HepG2 (cell line): ENCODE results near the gene INF2. TPM values are rescaled to one million over a fixed set of nuclear protein-coding genes. Genes with fewer than 3 reads are reported as not detected.

ENCODE experiments used
- ADNP ChIP-seq: sonication (generic); formaldehyde crosslinking; IDR thresholded peaks from 2 replicates; pipeline ENCODE4 v1.4.0; 2020; ENCODE audit warnings: missing genetic modification reagents
- ASH2L ChIP-seq: fragments of 300-600, 200-600 bp; sonication (generic); IDR thresholded peaks from 2 replicates; pipeline ENCODE4 v1.7.0; 2017; ENCODE audit warnings: low read depth, mild to moderate bottlenecking, moderate library complexity, mixed read lengths, low read length; ENCODE audit not compliant: insufficient read length
- CENPX ChIP-seq: sonication (generic); formaldehyde crosslinking; IDR thresholded peaks from 2 replicates; pipeline ENCODE4 v1.9.0; 2021; ENCODE audit warnings: mild to moderate bottlenecking, missing genetic modification reagents, moderate library complexity
- CREB1 ChIP-seq, 2 experiments: fragments of 450-650 bp in 1 of 2; IDR thresholded peaks; 2 replicates each; pipeline ENCODE4 v1.6.1; 2016 to 2017; ENCODE audit warnings: control low read depth in 1 of 2, mild to moderate bottlenecking in 1 of 2, missing compliant biosample characterization in 1 of 2, missing genetic modification characterization in 1 of 2
- FLYWCH1 ChIP-seq: sonication (generic); formaldehyde crosslinking; IDR thresholded peaks from 2 replicates; pipeline ENCODE4 v1.8.1; 2023; ENCODE audit warnings: mild to moderate bottlenecking, missing genetic modification reagents
- FOSL1 ChIP-seq: sonication (generic); formaldehyde crosslinking; IDR thresholded peaks from 2 replicates; pipeline ENCODE4 v1.9.0; 2021; ENCODE audit warnings: missing genetic modification reagents, borderline replicate concordance
- GATAD1 ChIP-seq: IDR thresholded peaks from 2 replicates; pipeline ENCODE4 v1.6.1; 2016; ENCODE audit warnings: missing genetic modification reagents, missing compliant biosample characterization
- HNRNPUL1 ChIP-seq: fragments of 200-400 bp; formaldehyde crosslinking; IDR thresholded peaks from 2 replicates; pipeline ENCODE4 v1.6.1; 2017; ENCODE audit warnings: low read depth, mild to moderate bottlenecking, low read length, moderate library complexity
- KDM4B ChIP-seq: sonication (generic); formaldehyde crosslinking; IDR thresholded peaks from 2 replicates; pipeline ENCODE4 v1.4.0; 2020; ENCODE audit warnings: missing genetic modification reagents
- MTERF4 ChIP-seq: sonication (generic); formaldehyde crosslinking; IDR thresholded peaks from 2 replicates; pipeline ENCODE4 v1.8.0; 2023; ENCODE audit warnings: mild to moderate bottlenecking, missing genetic modification reagents
- NFE2 ChIP-seq: sonication (generic); formaldehyde crosslinking; IDR thresholded peaks from 2 replicates; pipeline ENCODE4 v1.4.0; 2020; ENCODE audit warnings: missing genetic modification reagents
- NPAS2 ChIP-seq: sonication (generic); formaldehyde crosslinking; IDR thresholded peaks from 2 replicates; pipeline ENCODE4 v1.8.0; 2022; ENCODE audit warnings: mild to moderate bottlenecking, missing genetic modification reagents, borderline replicate concordance
- SRSF1 ChIP-seq: fragments of 200-400 bp; formaldehyde crosslinking; optimal IDR thresholded peaks from 2 replicates; pipeline ENCODE3; 2017; ENCODE audit warnings: mild to moderate bottlenecking, low read depth, low read length, moderate library complexity
- TGIF2 ChIP-seq: IDR thresholded peaks from 2 replicates; pipeline ENCODE4 v1.6.1; 2016; ENCODE audit warnings: control low read depth, missing compliant biosample characterization
- ZNF143 ChIP-seq: sonication (generic); formaldehyde crosslinking; IDR thresholded peaks from 2 replicates; pipeline ENCODE4 v1.4.0; 2020; ENCODE audit warnings: missing genetic modification reagents
- ZNF225 ChIP-seq: sonication (generic); formaldehyde crosslinking; IDR thresholded peaks from 2 replicates; pipeline ENCODE4 v1.4.0; 2020; ENCODE audit warnings: mild to moderate bottlenecking, missing genetic modification reagents
- ZNF274 ChIP-seq: sonication (generic); formaldehyde crosslinking; IDR thresholded peaks from 2 replicates; pipeline ENCODE4 v1.5.1; 2020; ENCODE audit warnings: mild to moderate bottlenecking, missing genetic modification reagents
- ZNF337 ChIP-seq: sonication (generic); formaldehyde crosslinking; IDR thresholded peaks from 2 replicates; pipeline ENCODE4 v1.5.1; 2020; ENCODE audit warnings: missing genetic modification reagents, low read depth, mild to moderate bottlenecking, borderline replicate concordance
- ZNF589 ChIP-seq: sonication (generic); formaldehyde crosslinking; conservative IDR thresholded peaks from 2 replicates; pipeline ENCODE4 v1.8.0; 2022; ENCODE audit warnings: mild to moderate bottlenecking, moderate library complexity, missing genetic modification reagents
- ZNF772 ChIP-seq: sonication (generic); formaldehyde crosslinking; IDR thresholded peaks from 2 replicates; pipeline ENCODE4 v1.5.0; 2020; ENCODE audit warnings: mild to moderate bottlenecking, missing genetic modification reagents
- ZSCAN21 ChIP-seq: sonication (generic); formaldehyde crosslinking; IDR thresholded peaks from 2 replicates; pipeline ENCODE4 v1.8.0; 2022; ENCODE audit warnings: mild to moderate bottlenecking, missing genetic modification reagents, moderate library complexity, borderline replicate concordance
- ZSCAN9 ChIP-seq: IDR thresholded peaks from 2 replicates; pipeline ENCODE4 v1.6.1; 2016; ENCODE audit warnings: borderline replicate concordance
- polyA plus RNA-seq, 8 experiments: library from polyadenylated mRNA; depleted of rRNA in 3 of 8; stranded (reverse) in 7 of 8; unstranded in 1 of 8; fragments of >200 nt; fragmentation: Illumina TruSeq in 4 of 8; extraction: Trizol in 4 of 8; gene quantifications; 2 replicates each; pipeline versions ENCODE4 v1.2.1 to v1.2.3, GENCODE V29; 2011 to 2016; ENCODE audit warnings: low read depth in 4 of 8, missing spikeins in 1 of 8, mixed read lengths in 1 of 8; ENCODE audit not compliant: insufficient read depth in 1 of 8
- total RNA-seq, 5 experiments: library from RNA; depleted of rRNA; stranded (reverse); fragments of >200 nt; fragmentation: Illumina TruSeq; extraction: Trizol; gene quantifications; 2 replicates each; pipeline ENCODE4 v1.2.3, GENCODE V29; 2016; ENCODE audit warnings: low read depth in 1 of 5
- TF ChIP-seq, protein P1 (sequence below): sonication (generic); formaldehyde crosslinking; IDR thresholded peaks from 2 replicates; pipeline ENCODE4 v1.5.1; 2020; ENCODE audit warnings: mild to moderate bottlenecking, missing genetic modification reagents
- TF ChIP-seq, protein P2 (sequence below): sonication (generic); formaldehyde crosslinking; IDR thresholded peaks from 2 replicates; pipeline ENCODE4 v1.4.0; 2020; ENCODE audit warnings: mild to moderate bottlenecking, missing genetic modification reagents

Gene INF2
- total and polyA plus RNA-seq, 2 of the 13 experiments (the other 11 are each of a cell fraction or from before 2014, with no cell fraction given): 16.4 to 26.4 TPM

DNA sequence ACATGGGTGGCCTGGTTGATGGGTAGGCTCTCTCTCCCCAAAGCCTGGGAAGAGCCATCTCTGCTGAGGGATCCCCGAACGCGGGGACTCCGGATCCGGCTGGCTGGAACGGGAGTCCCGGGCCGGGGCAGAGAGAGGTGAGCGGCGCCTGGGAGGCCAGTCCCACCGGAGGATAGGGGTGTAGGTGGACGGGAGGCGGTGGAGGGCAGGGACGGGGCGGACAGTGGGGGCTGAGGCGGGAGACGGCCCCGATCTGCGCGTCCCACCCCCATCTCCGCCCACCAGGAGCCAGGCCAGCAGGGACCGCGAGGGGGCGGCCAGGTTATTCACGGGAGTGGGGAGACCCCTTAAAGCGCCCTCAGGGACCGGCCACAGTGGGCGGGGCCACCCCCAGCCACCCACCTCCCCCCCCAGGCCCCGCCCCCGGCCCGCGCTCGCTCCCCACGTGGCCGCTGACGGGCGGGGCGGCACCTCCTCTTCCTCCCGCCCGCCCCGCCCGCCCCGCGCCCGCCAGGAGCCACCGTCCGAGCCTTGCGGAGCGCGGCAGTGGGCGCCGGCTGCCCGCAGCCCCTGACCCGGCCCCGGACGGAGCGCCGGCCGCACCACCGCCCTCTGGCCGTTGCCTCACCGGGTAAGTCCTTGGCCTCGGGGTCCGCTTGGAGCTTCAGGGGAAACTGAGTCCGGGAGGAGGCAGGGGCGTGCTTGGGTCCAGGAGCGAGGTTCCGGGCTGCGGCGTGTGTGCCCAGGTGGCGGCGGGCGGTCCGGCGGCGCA, at the start of gene INF2 (continued):
- no peak for TF ChIP-seq ZNF589 (CRISPR knock-in tag)
- no peak for TF ChIP-seq NFE2 (CRISPR knock-in tag)
- no peak; the same call in 1 of the 2 replicates for TF ChIP-seq ZNF772 (CRISPR knock-in tag)
- no peak for TF ChIP-seq ADNP
- no peak for TF ChIP-seq ZNF143 (CRISPR knock-in tag)
- TF ChIP-seq HNRNPUL1: no peak
- TF ChIP-seq, protein P1, sequence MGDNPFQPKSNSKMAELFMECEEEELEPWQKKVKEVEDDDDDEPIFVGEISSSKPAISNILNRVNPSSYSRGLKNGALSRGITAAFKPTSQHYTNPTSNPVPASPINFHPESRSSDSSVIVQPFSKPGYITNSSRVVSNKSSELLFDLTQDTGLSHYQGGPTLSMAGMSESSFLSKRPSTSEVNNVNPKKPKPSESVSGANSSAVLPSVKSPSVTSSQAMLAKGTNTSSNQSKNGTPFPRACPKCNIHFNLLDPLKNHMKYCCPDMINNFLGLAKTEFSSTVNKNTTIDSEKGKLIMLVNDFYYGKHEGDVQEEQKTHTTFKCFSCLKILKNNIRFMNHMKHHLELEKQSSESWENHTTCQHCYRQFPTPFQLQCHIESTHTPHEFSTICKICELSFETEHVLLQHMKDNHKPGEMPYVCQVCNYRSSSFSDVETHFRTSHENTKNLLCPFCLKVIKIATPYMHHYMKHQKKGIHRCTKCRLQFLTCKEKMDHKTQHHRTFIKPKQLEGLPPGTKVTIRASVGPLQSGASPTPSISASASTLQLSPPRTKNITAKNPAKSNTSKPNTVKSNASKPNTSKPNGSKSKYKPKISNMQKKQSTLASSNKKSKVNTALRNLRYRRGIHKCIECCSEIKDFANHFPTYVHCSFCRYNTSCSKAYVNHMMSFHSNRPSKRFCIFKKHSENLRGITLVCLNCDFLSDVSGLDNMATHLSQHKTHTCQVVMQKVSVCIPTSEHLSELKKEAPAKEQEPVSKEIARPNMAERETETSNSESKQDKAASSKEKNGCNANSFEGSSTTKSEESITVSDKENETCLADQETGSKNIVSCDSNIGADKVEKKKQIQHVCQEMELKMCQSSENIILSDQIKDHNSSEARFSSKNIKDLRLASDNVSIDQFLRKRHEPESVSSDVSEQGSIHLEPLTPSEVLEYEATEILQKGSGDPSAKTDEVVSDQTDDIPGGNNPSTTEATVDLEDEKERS (CRISPR knock-in tag): no peak
- TF ChIP-seq ZNF225 (CRISPR knock-in tag): no peak
- no peak for TF ChIP-seq NPAS2 (CRISPR knock-in tag)
- TF ChIP-seq ASH2L: no peak
- no peak for TF ChIP-seq ZNF274 (CRISPR knock-in tag)
- no peak for TF ChIP-seq MTERF4 (CRISPR knock-in tag)
- no peak for TF ChIP-seq CENPX (CRISPR knock-in tag)
- no peak for TF ChIP-seq TGIF2
- no peak for TF ChIP-seq GATAD1 (CRISPR knock-in tag)
- TF ChIP-seq FOSL1 (CRISPR knock-in tag): no peak
- no peak for TF ChIP-seq ZSCAN21 (CRISPR knock-in tag)
- no peak for TF ChIP-seq KDM4B
- no peak for TF ChIP-seq ZNF337 (CRISPR knock-in tag)
- TF ChIP-seq CREB1 (IDR thresholded peaks at IDR 0.05): no peak
- TF ChIP-seq CREB1 (CRISPR knock-in tag; IDR thresholded peaks at IDR 0.05): no peak
- TF ChIP-seq FLYWCH1 (CRISPR knock-in tag): no peak
- 0 out of 2 replicates have a peak, but pooled peaks have one; percentile 19 for TF ChIP-seq ZSCAN9
- TF ChIP-seq SRSF1: no peak
- TF ChIP-seq, protein P2, sequence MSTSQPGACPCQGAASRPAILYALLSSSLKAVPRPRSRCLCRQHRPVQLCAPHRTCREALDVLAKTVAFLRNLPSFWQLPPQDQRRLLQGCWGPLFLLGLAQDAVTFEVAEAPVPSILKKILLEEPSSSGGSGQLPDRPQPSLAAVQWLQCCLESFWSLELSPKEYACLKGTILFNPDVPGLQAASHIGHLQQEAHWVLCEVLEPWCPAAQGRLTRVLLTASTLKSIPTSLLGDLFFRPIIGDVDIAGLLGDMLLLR (CRISPR knock-in tag): no peak
